Measurements from ENCODE around the gene RTL10. TPM values are rescaled to one million over a fixed set of nuclear protein-coding genes. Genes with fewer than 3 reads are reported as not detected.
A peak's percentile ranks its signal among the peaks of the same experiment; 100 is the strongest.

RTL10 gene
- total RNA-seq, 1 experiment from 2014 or later: 21.5 TPM

DNA sequence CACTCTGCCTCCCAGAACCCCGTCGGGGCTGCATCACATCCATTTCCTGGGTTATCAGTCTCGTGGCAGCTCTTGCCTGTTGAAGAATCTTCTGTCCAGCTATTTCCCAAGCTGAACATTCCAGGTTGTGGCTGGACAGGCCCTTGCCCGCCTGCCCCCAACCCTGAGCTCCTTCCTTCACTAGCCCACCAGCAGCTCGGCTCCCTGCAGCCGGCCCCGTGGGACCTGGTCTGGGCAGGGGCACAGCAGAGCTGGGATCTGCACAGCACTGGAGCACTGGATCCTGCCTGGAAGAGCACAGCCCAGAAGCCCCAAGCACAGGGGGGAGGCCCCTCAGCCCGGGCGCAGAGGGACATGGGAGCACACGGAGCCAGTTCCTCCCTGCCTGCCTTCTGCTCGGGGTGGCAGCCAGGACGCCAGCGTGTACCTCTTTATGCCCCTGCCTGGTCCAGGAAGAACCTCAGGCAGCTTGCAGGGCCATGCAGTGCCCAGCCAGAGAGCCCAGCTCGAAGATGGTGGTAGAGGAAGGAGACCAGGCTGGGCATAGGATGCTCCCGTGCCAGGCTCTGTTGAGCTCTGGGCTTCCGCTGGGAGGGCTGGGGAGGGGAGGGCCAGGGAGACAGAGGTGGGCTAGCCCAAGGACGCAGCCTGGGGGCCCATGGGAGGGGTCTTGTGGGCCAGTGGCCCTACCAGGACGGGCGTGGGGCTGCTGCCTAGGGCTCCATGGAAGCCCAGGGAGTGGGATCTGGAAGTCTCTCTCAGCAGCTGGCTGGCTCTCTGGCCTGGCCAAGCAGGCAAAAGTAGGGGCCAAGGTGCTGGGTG lies 16.6 kb upstream of the RTL10 start:
- CTCF ChIA-PET: interaction anchor here (0.6 to 1.9 kb wide), 4 partner anchors 41 to 234 kb away, joined by 3 to 5 read pairs (median 4); no protein-coding TSS in a partner anchor
- DNase-seq (ENCODE audit: low spot score) (peak; percentile 7), ATAC-seq (no peak)
- POLR2A ChIA-PET: interaction anchor here (0.5 to 0.6 kb wide), 3 partner anchors 13 to 1125 kb away, joined by 4 read pairs; no protein-coding TSS in a partner anchor
- Mint-ChIP-seq H3K27me3 (ENCODE audit: low read depth) (no peaks in the 10 kb centered on the region), H3K9me3 (no peaks in the 10 kb centered on the region), H3K27ac (no peak overlapping the region), H3K36me3 (no peaks in the 10 kb centered on the region), H3K4me3 (no peak overlapping the region), H3K4me1 (peaks cover 12% of the 10 kb centered on the region)
- TF ChIP-seq ZBTB21 (CRISPR knock-in tag; IDR thresholded peaks at IDR 0.05; ENCODE audit: borderline replicate concordance): no peak
- no peak for TF ChIP-seq GABPB1 (CRISPR knock-in tag; IDR thresholded peaks at IDR 0.05)
- no peak for TF ChIP-seq OVOL2 (CRISPR knock-in tag; IDR thresholded peaks at IDR 0.05; ENCODE audit: borderline replicate concordance)
- no peak for TF ChIP-seq ZNF423 (CRISPR knock-in tag; IDR thresholded peaks at IDR 0.05)

DNA sequence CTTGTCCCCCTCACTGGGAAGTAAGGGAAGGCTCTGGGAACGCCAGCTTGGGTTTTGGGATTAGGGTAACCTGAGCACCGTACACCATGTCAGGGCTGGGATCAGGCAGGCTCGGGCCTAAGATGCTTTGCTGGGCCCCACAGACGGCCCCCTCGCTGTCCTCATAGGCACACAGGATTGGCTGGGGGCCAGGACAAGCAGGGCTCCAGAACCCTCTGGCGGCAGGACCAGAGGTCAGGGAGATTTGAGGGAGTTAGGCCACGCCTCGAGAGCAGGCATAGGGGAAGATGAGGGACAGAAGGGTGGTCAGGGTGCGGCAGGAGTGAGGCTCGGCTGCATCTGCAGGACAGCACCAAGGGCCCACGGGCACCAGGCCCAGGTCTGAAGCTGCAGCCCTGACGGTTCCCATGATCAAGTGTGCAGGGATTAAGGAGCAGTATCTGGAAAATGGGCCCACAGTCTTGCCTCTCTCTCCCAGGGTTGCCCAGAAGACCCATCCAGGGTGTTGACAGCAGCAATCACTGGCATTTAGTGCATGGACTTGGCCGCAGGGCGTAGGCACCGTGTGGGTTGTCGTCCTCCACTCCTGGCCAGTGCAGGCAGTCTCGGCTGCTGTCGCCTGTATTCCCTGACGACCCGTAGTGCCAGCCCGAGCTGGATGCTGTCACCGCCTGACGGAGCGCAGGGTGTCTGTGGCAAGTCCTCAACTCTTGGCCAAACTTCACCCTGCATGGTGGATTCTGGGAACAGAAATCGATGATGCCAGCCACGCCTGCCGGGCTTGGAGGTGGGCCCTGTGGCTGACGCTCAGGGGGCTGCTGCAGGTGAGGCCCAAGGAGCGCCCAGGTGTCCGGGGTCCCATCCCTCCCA lies 15.7 kb upstream of the RTL10 start:
- Mint-ChIP-seq H3K4me3 (no peak overlapping the region), H3K27ac (no peak overlapping the region), H3K9me3 (no peaks in the 10 kb centered on the region), H3K4me1 (peaks cover 12% of the 10 kb centered on the region), H3K36me3 (no peaks in the 10 kb centered on the region), H3K27me3 (ENCODE audit: low read depth) (no peaks in the 10 kb centered on the region)
- CTCF ChIA-PET: interaction anchor here (1.2 to 1.9 kb wide), 2 partner anchors 70 to 140 kb away, joined by 4 to 5 read pairs; no protein-coding TSS in a partner anchor
- POLR2A ChIA-PET: interaction anchor here (0.5 kb wide), 1 partner anchor 14 kb away, joined by 4 read pairs; no protein-coding TSS in a partner anchor
- no peak for ATAC-seq
- TF ChIP-seq SMAD4 (CRISPR knock-in tag; IDR thresholded peaks at IDR 0.05) (no peak), ETV6 (CRISPR knock-in tag; IDR thresholded peaks at IDR 0.05) (no peak), TP53 (CRISPR knock-in tag; IDR thresholded peaks at IDR 0.05) (no peak), NR1H2 (CRISPR knock-in tag; IDR thresholded peaks at IDR 0.05) (no peak), SMAD3 (CRISPR knock-in tag; IDR thresholded peaks at IDR 0.05; ENCODE audit: borderline replicate concordance) (no peak), NFYB (CRISPR knock-in tag; conservative IDR thresholded peaks at IDR 0.05; ENCODE audit: low read depth) (no peak), MXD4 (CRISPR knock-in tag; IDR thresholded peaks at IDR 0.05; ENCODE audit: borderline replicate concordance) (no peak), NFE2L1 (CRISPR knock-in tag; IDR thresholded peaks at IDR 0.05) (no peak), ZBTB21 (CRISPR knock-in tag; IDR thresholded peaks at IDR 0.05; ENCODE audit: borderline replicate concordance) (no peak), ZNF416 (CRISPR knock-in tag; IDR thresholded peaks at IDR 0.05) (no peak)
- TF ChIP-seq, protein P1, sequence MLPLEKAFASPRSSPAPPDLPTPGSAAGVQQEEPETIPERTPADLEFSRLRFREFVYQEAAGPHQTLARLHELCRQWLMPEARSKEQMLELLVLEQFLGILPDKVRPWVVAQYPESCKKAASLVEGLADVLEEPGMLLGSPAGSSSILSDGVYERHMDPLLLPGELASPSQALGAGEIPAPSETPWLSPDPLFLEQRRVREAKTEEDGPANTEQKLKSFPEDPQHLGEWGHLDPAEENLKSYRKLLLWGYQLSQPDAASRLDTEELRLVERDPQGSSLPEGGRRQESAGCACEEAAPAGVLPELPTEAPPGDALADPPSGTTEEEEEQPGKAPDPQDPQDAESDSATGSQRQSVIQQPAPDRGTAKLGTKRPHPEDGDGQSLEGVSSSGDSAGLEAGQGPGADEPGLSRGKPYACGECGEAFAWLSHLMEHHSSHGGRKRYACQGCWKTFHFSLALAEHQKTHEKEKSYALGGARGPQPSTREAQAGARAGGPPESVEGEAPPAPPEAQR (CRISPR knock-in tag; IDR thresholded peaks at IDR 0.05): no peak
- TF ChIP-seq, protein P2, sequence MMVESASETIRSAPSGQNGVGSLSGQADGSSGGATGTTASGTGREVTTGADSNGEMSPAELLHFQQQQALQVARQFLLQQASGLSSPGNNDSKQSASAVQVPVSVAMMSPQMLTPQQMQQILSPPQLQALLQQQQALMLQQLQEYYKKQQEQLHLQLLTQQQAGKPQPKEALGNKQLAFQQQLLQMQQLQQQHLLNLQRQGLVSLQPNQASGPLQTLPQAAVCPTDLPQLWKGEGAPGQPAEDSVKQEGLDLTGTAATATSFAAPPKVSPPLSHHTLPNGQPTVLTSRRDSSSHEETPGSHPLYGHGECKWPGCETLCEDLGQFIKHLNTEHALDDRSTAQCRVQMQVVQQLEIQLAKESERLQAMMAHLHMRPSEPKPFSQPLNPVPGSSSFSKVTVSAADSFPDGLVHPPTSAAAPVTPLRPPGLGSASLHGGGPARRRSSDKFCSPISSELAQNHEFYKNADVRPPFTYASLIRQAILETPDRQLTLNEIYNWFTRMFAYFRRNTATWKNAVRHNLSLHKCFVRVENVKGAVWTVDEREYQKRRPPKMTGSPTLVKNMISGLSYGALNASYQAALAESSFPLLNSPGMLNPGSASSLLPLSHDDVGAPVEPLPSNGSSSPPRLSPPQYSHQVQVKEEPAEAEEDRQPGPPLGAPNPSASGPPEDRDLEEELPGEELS (CRISPR knock-in tag; IDR thresholded peaks at IDR 0.05): no peak
- TF ChIP-seq, protein P3, sequence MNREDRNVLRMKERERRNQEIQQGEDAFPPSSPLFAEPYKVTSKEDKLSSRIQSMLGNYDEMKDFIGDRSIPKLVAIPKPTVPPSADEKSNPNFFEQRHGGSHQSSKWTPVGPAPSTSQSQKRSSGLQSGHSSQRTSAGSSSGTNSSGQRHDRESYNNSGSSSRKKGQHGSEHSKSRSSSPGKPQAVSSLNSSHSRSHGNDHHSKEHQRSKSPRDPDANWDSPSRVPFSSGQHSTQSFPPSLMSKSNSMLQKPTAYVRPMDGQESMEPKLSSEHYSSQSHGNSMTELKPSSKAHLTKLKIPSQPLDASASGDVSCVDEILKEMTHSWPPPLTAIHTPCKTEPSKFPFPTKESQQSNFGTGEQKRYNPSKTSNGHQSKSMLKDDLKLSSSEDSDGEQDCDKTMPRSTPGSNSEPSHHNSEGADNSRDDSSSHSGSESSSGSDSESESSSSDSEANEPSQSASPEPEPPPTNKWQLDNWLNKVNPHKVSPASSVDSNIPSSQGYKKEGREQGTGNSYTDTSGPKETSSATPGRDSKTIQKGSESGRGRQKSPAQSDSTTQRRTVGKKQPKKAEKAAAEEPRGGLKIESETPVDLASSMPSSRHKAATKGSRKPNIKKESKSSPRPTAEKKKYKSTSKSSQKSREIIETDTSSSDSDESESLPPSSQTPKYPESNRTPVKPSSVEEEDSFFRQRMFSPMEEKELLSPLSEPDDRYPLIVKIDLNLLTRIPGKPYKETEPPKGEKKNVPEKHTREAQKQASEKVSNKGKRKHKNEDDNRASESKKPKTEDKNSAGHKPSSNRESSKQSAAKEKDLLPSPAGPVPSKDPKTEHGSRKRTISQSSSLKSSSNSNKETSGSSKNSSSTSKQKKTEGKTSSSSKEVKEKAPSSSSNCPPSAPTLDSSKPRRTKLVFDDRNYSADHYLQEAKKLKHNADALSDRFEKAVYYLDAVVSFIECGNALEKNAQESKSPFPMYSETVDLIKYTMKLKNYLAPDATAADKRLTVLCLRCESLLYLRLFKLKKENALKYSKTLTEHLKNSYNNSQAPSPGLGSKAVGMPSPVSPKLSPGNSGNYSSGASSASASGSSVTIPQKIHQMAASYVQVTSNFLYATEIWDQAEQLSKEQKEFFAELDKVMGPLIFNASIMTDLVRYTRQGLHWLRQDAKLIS (CRISPR knock-in tag; IDR thresholded peaks at IDR 0.05; ENCODE audit: borderline replicate concordance): no peak
- DNase-seq (ENCODE audit: low spot score): no peak
